RWPE2 (cell line): ENCODE data around the gene APC2.
A peak's percentile ranks its signal among the peaks of the same experiment; 100 is the strongest.

Source experiments
- ATAC-seq: fragments of 200-7000 bp; cut with Tn5 transposase; 3 replicates; pipeline ENCODE4 v1.9.1; 2021; ENCODE audit warnings: low read depth
- DNase-seq: peaks from one replicate; pipeline ENCODE4 v3.0.0-alpha.2; 2020; ENCODE audit warnings: low spot score
- H3K27ac ChIP-seq: fragments of 450-650 bp; 2 replicates; pipeline ENCODE4 v1.5.1; 2017; ENCODE audit warnings: mild to moderate bottlenecking; ENCODE audit not compliant: poor library complexity, severe bottlenecking
- H3K27me3 ChIP-seq: fragments of 250-450 bp; sonication (Bioruptor Pico); 2 replicates; pipeline ENCODE4 v1.5.1; 2021; ENCODE audit warnings: mild to moderate bottlenecking, moderate library complexity; ENCODE audit not compliant: insufficient read depth, poor library complexity, severe bottlenecking
- H3K36me3 ChIP-seq: fragments of 250-450 bp; sonication (Bioruptor Pico); 2 replicates; pipeline ENCODE4 v1.5.1; 2020; ENCODE audit warnings: low read depth, mild to moderate bottlenecking, moderate library complexity
- H3K4me1 ChIP-seq: fragments of 250-450 bp; sonication (Bioruptor Pico); 2 replicates; pipeline ENCODE4 v1.5.1; 2021; ENCODE audit warnings: mild to moderate bottlenecking, moderate library complexity; ENCODE audit not compliant: insufficient read depth, poor library complexity, severe bottlenecking
- H3K4me3 ChIP-seq: fragments of 250-450 bp; sonication (Bioruptor Pico); 2 replicates; pipeline ENCODE4 v1.5.1; 2021; ENCODE audit warnings: mild to moderate bottlenecking, moderate library complexity; ENCODE audit not compliant: severe bottlenecking
- H3K9me3 ChIP-seq: fragments of 250-450 bp; sonication (Bioruptor Pico); 2 replicates; pipeline ENCODE4 v1.5.1; 2021; ENCODE audit warnings: mild to moderate bottlenecking, moderate library complexity; ENCODE audit not compliant: severe bottlenecking
- CTCF ChIP-seq: fragments of 450-650 bp; IDR thresholded peaks from one replicate; pipeline ENCODE4 v1.5.1; 2017; ENCODE audit warnings: mild to moderate bottlenecking, moderate library complexity; ENCODE audit not compliant: poor library complexity, severe bottlenecking

The APC2 gene

DNA sequence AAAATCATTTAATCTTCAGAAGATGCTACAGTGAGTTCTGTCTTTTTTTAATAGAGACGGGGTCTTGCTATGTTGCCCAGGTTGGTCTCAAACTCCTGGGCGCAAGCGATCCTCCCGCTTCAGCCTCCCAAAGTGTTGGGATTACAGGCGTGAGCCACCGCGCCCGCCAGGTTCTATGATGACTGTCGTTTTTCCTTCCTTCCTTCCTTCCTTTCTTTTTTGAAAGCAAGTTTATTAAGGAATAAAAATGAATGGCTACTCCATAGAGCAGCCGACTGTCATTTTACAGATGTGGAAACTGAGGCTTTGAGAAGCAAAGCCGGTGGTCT is 48.1 kb upstream of the APC2 start:
- Histone ChIP-seq H3K4me1 (peaks cover 5% of the 10 kb centered on the region), H3K27me3 (no peaks in the 10 kb centered on the region), H3K27ac (no peak overlapping the region), H3K36me3 (no peaks in the 10 kb centered on the region), H3K4me3 (no peak overlapping the region), H3K9me3 (no peaks in the 10 kb centered on the region)
- ATAC-seq (no peak), DNase-seq (no peak)
- no peak for TF ChIP-seq CTCF

DNA sequence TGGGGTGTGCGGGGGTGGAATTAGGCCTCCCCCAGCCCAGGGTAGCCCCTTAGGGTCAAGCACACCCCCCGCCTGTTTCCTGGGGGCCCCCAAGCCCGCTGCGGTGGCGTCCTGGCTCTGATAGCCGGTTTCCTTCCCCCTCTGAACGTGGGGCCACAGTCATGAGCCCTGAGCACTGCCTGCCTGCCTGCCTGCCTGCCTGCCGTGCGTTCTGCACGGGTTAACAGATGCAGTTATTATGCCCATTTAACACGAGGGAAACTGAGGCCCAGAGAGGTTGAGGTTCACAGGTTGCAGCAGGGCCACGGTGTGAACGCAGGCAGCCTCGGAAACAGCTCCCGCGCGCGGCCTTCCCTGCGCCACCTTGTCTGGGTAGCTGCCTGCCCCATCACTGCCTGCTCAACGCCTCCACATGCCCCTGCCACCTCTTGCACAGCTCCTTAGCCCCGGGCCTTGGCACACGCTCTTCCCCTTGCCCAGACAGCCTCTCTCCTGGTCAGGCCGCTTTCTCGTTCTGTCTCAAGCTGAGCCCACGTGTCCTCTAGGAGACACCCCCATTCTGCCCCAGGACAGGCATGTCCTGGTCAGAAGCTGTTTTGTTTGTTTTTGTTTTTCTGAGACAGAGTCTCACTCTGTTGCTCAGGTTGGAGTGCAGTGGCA is 47.4 kb upstream of the APC2 start:
- H3K9me3 ChIP-seq = no peaks in the 10 kb centered on the region
- DNase-seq (no peak), ATAC-seq (peak; percentile 19; the same call in 1 of the 3 replicates)
- no peak for TF ChIP-seq CTCF
- H3K4me1 ChIP-seq = peaks cover 5% of the 10 kb centered on the region
- no peak overlapping the region for H3K4me3 ChIP-seq
- H3K27me3 ChIP-seq = no peaks in the 10 kb centered on the region
- H3K36me3 ChIP-seq = no peaks in the 10 kb centered on the region
- no peak overlapping the region for H3K27ac ChIP-seq

DNA sequence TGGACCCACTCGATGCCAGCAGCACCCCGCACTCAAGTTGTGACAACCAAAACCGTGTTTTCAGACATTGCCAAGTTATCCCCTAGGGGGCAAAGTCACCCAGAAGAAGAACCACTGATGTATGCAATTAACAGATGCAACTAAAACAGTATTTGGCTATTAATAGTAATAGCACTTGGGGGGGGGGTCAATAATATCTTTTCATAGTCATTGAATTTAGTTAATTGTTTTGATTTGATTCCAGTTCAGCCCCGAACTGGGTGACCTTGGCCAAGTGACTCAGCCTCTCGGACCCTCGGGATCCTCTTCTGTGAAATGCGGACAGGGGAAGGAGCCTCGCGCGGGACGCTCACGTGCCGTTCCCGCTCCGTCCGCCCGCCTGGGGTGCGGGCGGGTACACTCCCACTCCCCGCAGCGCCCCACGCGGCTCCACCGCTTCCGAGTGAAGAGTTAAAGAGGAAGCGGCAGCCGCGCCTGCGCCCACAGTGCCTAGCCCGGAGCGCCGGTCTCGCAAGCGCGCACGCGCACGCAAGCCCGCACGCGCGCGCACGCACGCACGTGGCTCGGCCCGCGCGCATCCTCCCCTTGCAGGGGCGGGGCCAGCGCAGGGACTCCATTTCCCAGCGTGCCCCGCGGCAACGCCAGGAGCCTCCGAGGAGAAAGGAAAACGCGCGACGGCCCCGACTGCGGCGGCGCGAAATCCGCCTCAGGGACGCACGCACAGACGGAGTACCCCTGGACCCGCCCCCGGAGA is 43.0 kb upstream of the APC2 start:
- peak overlapping the region; percentile 41 for H3K4me3 ChIP-seq
- peaks cover 14% of the 10 kb centered on the region for H3K4me1 ChIP-seq
- ATAC-seq = peak; percentile 61
- TF ChIP-seq CTCF = peak; percentile 56
- H3K27ac ChIP-seq = peak overlapping the region; percentile 91
- no peaks in the 10 kb centered on the region for H3K27me3 ChIP-seq
- DNase-seq = peak; percentile 96
- no peaks in the 10 kb centered on the region for H3K9me3 ChIP-seq
- H3K36me3 ChIP-seq = peaks cover 23% of the 10 kb centered on the region

- DNase-seq = no peak
- Histone ChIP-seq H3K27me3 (no peaks in the 10 kb centered on the region), H3K4me3 (peak within 1 kb of the TSS; percentile 83), H3K36me3 (peaks cover 27% of the 10 kb centered on the region), H3K4me1 (peaks cover 10% of the 10 kb centered on the region), H3K9me3 (no peaks in the 10 kb centered on the region), H3K27ac (peak within 1 kb of the TSS; percentile 91)
- TF ChIP-seq CTCF = no peak
- no peak for ATAC-seq
Observed at GRCh38 chr19:1407528-1408299, 42.2 kb upstream of the APC2 start, which contains the start of gene DAZAP1. TSS of gene DAZAP1 (plus strand) at chr19:1407586. CDS start at chr19:1407774, 188 bp downstream.
